Measurements from ENCODE around the gene SSMEM1. TPM values are rescaled to one million over a fixed set of nuclear protein-coding genes. Genes with fewer than 3 reads are reported as not detected.
"Not testable (repeated sequence)": the region's sequence is repeated elsewhere in the genome, so short reads cannot be mapped to it uniquely, and the experiment has no call there.

Gene SSMEM1
- total RNA-seq, 1 experiment from 2014 or later = not detected

GRCh38 chr7:130181263-130181605, 26.4 kb upstream of the SSMEM1 start:
- no peak for ATAC-seq
- POLR2A ChIA-PET = no interaction called here
- TF ChIP-seq POLR2AphosphoS5 (IDR thresholded peaks at IDR 0.05; ENCODE audit: low read depth, low read length) (no peak), TCF7L2 (IDR thresholded peaks at IDR 0.05; ENCODE audit: low read depth, low read length) (no peak), CTCF (IDR thresholded peaks at IDR 0.05) (no peak), SIN3A (IDR thresholded peaks at IDR 0.05; ENCODE audit: borderline replicate concordance, insufficient read depth, low read depth, low read length) (no peak)
- TF ChIP-seq, protein P1, sequence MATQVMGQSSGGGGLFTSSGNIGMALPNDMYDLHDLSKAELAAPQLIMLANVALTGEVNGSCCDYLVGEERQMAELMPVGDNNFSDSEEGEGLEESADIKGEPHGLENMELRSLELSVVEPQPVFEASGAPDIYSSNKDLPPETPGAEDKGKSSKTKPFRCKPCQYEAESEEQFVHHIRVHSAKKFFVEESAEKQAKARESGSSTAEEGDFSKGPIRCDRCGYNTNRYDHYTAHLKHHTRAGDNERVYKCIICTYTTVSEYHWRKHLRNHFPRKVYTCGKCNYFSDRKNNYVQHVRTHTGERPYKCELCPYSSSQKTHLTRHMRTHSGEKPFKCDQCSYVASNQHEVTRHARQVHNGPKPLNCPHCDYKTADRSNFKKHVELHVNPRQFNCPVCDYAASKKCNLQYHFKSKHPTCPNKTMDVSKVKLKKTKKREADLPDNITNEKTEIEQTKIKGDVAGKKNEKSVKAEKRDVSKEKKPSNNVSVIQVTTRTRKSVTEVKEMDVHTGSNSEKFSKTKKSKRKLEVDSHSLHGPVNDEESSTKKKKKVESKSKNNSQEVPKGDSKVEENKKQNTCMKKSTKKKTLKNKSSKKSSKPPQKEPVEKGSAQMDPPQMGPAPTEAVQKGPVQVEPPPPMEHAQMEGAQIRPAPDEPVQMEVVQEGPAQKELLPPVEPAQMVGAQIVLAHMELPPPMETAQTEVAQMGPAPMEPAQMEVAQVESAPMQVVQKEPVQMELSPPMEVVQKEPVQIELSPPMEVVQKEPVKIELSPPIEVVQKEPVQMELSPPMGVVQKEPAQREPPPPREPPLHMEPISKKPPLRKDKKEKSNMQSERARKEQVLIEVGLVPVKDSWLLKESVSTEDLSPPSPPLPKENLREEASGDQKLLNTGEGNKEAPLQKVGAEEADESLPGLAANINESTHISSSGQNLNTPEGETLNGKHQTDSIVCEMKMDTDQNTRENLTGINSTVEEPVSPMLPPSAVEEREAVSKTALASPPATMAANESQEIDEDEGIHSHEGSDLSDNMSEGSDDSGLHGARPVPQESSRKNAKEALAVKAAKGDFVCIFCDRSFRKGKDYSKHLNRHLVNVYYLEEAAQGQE (IDR thresholded peaks at IDR 0.05; ENCODE audit: insufficient read depth in 1 of 2, low read depth in 2 of 2, low read length in 1 of 2) = no peak

DNA sequence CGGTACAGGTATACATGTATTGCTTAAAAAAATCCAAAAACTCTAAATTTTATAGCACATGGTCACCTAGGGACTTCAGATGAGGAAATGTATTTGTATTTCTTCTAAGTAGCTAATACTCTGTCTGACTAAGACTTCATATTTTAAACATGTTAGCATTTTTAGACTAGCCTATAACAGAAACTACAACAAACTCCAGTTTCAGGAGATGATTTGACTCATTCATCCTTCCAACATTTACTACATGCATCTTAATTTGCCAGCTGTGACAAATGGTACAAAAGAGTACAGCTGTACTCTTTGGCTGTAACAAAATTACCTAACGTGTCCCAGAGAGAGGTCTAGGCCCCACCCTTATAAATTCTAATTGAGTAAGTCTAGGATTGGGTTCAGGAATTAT, 24.7 kb upstream of the SSMEM1 start:
- ATAC-seq = no peak
- in situ Hi-C loops (cut with HindIII; ENCODE audit: low pct_unique_long_range_greater_than_20kb, low sequenced_read_pairs) (no loop called here), intact Hi-C loops (cut with micrococcal nuclease; ENCODE audit: unreplicated experiment) (no loop called here)
- ChIA-PET POLR2A (no interaction called here), CTCF (interaction anchor here (0.6 kb wide), 1 partner anchor 304 kb away, joined by 3 read pairs; no protein-coding TSS in a partner anchor)
- H3K4me1 ChIP-seq (ENCODE audit: control insufficient read depth, insufficient read depth, low read length) = no peaks in the 10 kb centered on the region
- no peak for DNase-seq (ENCODE audit: low read depth, low spot score)
- H3K36me3 ChIP-seq (ENCODE audit: control insufficient read depth, insufficient read depth, low read length) = peaks cover 21% of the 10 kb centered on the region
- TF ChIP-seq CTCF (IDR thresholded peaks at IDR 0.05) = no peak
- BruUV-seq (replicated peaks) = no TSS peak
- no peak overlapping the region for H3K27ac ChIP-seq (ENCODE audit: low read length)
- H3K9me3 ChIP-seq (ENCODE audit: control insufficient read depth, insufficient read depth, low read depth, low read length) = no peaks in the 10 kb centered on the region
- no peak overlapping the region for H3K4me3 ChIP-seq (ENCODE audit: low read depth in 2 of 2, low read length in 2 of 2)
- no peaks in the 10 kb centered on the region for H3K27me3 ChIP-seq (ENCODE audit: control insufficient read depth, insufficient read depth, low read length)

More at GRCh38 chr7:130181263-130181605, 26.4 kb upstream of the SSMEM1 start:
- DNase-seq (ENCODE audit: low read depth, low spot score) = no peak
- H3K4me1 ChIP-seq (ENCODE audit: control insufficient read depth, insufficient read depth, low read length) = no peaks in the 10 kb centered on the region
- BruUV-seq (replicated peaks) = no TSS peak
- H3K27me3 ChIP-seq (ENCODE audit: control insufficient read depth, insufficient read depth, low read length) = no peaks in the 10 kb centered on the region
- no peak overlapping the region for H3K27ac ChIP-seq (ENCODE audit: low read length)
- no peaks in the 10 kb centered on the region for H3K9me3 ChIP-seq (ENCODE audit: control insufficient read depth, insufficient read depth, low read depth, low read length)
- in situ Hi-C loops (cut with HindIII; ENCODE audit: low pct_unique_long_range_greater_than_20kb, low sequenced_read_pairs) (no loop called here), intact Hi-C loops (cut with micrococcal nuclease; ENCODE audit: unreplicated experiment) (no loop called here)
- no peak overlapping the region for H3K4me3 ChIP-seq (ENCODE audit: low read depth in 2 of 2, low read length in 2 of 2)
- CTCF ChIA-PET = no interaction called here
- peaks cover 16% of the 10 kb centered on the region for H3K36me3 ChIP-seq (ENCODE audit: control insufficient read depth, insufficient read depth, low read length)

- ATAC-seq; H3K27ac ChIP-seq (ENCODE audit: low read length); H3K4me3 ChIP-seq (ENCODE audit: low read depth in 2 of 2, low read length in 2 of 2); CTCF ChIA-PET; DNase-seq (ENCODE audit: low read depth, low spot score); POLR2A ChIA-PET; H3K4me1 ChIP-seq (ENCODE audit: control insufficient read depth, insufficient read depth, low read length); H3K9me3 ChIP-seq (ENCODE audit: control insufficient read depth, insufficient read depth, low read depth, low read length); H3K27me3 ChIP-seq (ENCODE audit: control insufficient read depth, insufficient read depth, low read length); in situ Hi-C loops (cut with HindIII; ENCODE audit: low pct_unique_long_range_greater_than_20kb, low sequenced_read_pairs); intact Hi-C loops (cut with micrococcal nuclease; ENCODE audit: unreplicated experiment); BruUV-seq (replicated peaks): not testable (repeated sequence)
- peaks cover 21% of the 10 kb centered on the region for H3K36me3 ChIP-seq (ENCODE audit: control insufficient read depth, insufficient read depth, low read length)
Measured at GRCh38 chr7:130184349-130184748, 23.3 kb upstream of the SSMEM1 start.

Measured in Panc1 (cell line).